PC-9 (cell line): ENCODE results near the gene SRSF12.

Source experiments
- CTCF ChIP-seq: fragments of 200-600 bp; sonication (generic); conservative IDR thresholded peaks from 2 replicates; pipeline ENCODE4 v1.6.1; 2017; ENCODE audit warnings: mixed run types, antibody characterized with exemption, mild to moderate bottlenecking, moderate library complexity
- EZH2 ChIP-seq: fragments of 200-600 bp; sonication (generic); IDR thresholded peaks from 2 replicates; pipeline ENCODE4 v1.8.0; 2017; ENCODE audit warnings: antibody characterized with exemption, low read depth

- no peak for TF ChIP-seq CTCF
- no peak for TF ChIP-seq EZH2
These were observed 32.9 kb downstream of the SRSF12 start for GRCh38 chr6:89084954-89085353.
